C4-2B (cell line): Measurements from ENCODE around the gene SQSTM1.

ENCODE experiments used
- CTCF ChIP-seq: fragments of 450-650 bp; conservative IDR thresholded peaks from 2 replicates; pipeline ENCODE4 v1.5.1; 2017; ENCODE audit warnings: mild to moderate bottlenecking
- ZFX ChIP-seq: fragments of 450-650 bp; IDR thresholded peaks from 2 replicates; pipeline ENCODE4 v1.6.1; 2017

DNA sequence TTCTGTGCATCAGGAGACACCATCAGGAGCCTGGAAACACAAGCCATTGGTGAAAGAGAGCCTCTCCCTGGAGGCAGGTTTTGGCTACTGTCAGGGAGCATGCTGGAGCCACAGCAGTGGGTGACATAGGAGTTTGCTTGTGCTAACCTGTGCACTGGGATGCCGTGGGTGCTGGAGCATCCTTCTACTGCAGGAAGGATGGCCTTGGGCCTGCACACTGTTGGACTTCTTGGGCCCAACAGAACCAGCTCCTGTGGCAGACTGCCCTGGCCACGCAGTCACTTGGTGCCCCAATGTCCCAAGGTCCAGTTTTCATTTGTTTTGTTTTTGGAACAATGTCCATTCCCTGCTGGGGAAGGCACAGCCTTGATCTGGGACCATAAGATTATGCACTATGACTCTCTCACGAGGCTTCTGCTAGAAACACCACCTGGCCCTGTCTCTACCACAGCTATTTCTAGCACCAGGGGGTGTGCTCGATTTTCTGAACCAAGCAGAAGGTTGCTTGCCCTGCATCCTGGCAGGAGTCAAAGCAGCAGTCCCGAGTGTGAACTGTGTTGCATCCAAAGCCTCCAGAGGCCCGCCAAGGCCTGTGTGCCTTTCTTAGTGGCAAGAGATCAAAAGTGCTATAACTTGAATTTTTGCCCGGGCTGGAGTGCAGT lies 32.4 kb upstream of the SQSTM1 start:
- no peak for TF ChIP-seq CTCF
- no peak for TF ChIP-seq ZFX
